Thyroid gland (tissue), 4 donors: ENCODE measurements around the gene NABP1. TPM values are rescaled to one million over a fixed set of nuclear protein-coding genes. Genes with fewer than 3 reads are reported as not detected.

Experiments used
- DNase-seq, 2 donors: peaks; one replicate each; pipeline ENCODE4 v3.0.0-alpha.2; 2019
- H3K27ac ChIP-seq, 3 donors: fragments of 200-600 bp; sonication (generic); 1 replicate in 2 of 3; 2 replicates in 1 of 3; pipeline ENCODE4 v1.5.1; 2016 to 2019; ENCODE audit warnings: mild to moderate bottlenecking in 1 of 3, moderate library complexity in 1 of 3
- H3K27me3 ChIP-seq: fragments of 200-600 bp; sonication (generic); one replicate; pipeline ENCODE4 v1.5.1; 2019
- H3K36me3 ChIP-seq, 2 donors: fragments of 200-600 bp; sonication (generic); one replicate each; pipeline ENCODE4 v1.5.1; 2016 to 2019
- H3K4me1 ChIP-seq, 2 donors: fragments of 200-600 bp; sonication (generic); one replicate each; pipeline ENCODE4 v1.5.1; 2017 to 2019
- H3K4me3 ChIP-seq, 3 donors: fragments of 200-600 bp; sonication (generic); replicated peaks in 1 of 3; 1 replicate in 2 of 3; 2 replicates in 1 of 3; pipeline ENCODE4 v1.5.1; 2016; ENCODE audit warnings: mild to moderate bottlenecking in 1 of 3
- H3K9me3 ChIP-seq: fragments of 200-600 bp; sonication (generic); one replicate; pipeline ENCODE4 v1.5.1; 2017
- CTCF ChIP-seq, 6 experiments: fragments of 200-600 bp in 3 of 6; fragments of 450-650 bp in 3 of 6; sonication (generic) in 3 of 6; IDR thresholded peaks; one replicate each; pipeline ENCODE4 v1.5.1; 2016 to 2019; ENCODE audit warnings: antibody characterized with exemption in 6 of 6, mild to moderate bottlenecking in 2 of 6, inconsistent platforms in 1 of 6, moderate library complexity in 1 of 6
- POLR2A ChIP-seq, 2 donors: fragments of 450-650 bp; IDR thresholded peaks; one replicate each; pipeline ENCODE4 v1.6.1; 2017; ENCODE audit warnings: antibody characterized with exemption in 2 of 2, mild to moderate bottlenecking in 2 of 2, moderate library complexity in 1 of 2
- WGBS, 2 donors: methylation state at CpG; one replicate each; pipeline ENCODE4 v1.1.5; 2017; 5-methylcytosine and 5-hydroxymethylcytosine counted together
- intact Hi-C: fragments of 100-400 bp; cut with DNase I; formaldehyde crosslinking; loops from one replicate; pipeline ENCODE4 v1.15.1; 2023
- total RNA-seq, 4 donors: library from RNA; depleted of rRNA; stranded (reverse); fragments of >200 nt; gene quantifications; one replicate each; pipeline ENCODE4 v1.2.3, GENCODE V29; 2016

NABP1 gene
- total RNA-seq, 4 donors from 2014 or later: 5.7 to 28.6 (median 7.9) TPM

- intact Hi-C loops: no loop called here
- Histone ChIP-seq H3K27ac (no peak overlapping the region), H3K4me1 (no peaks in the 10 kb centered on the region), H3K36me3 (no peaks in the 10 kb centered on the region), H3K9me3 (no peaks in the 10 kb centered on the region), H3K4me3 (no peak overlapping the region), H3K27me3 (no peaks in the 10 kb centered on the region)
- DNase-seq: no peak
- TF ChIP-seq CTCF (IDR thresholded peaks at IDR 0.05) (no peak), POLR2A (IDR thresholded peaks at IDR 0.05) (no peak)
These were observed 20.0 kb upstream of the NABP1 start for GRCh38 chr2:191657977-191658376.

- no peaks in the 10 kb centered on the region for H3K4me1 ChIP-seq
- DNase-seq: no peak
- no peak overlapping the region for H3K27ac ChIP-seq
- intact Hi-C loops: no loop called here
- H3K4me3 ChIP-seq: no peak overlapping the region
- no peaks in the 10 kb centered on the region for H3K9me3 ChIP-seq
- no peaks in the 10 kb centered on the region for H3K27me3 ChIP-seq
- TF ChIP-seq POLR2A (IDR thresholded peaks at IDR 0.05) (no peak), CTCF (IDR thresholded peaks at IDR 0.05) (no peak)
- H3K36me3 ChIP-seq: no peaks in the 10 kb centered on the region
These were observed 18.7 kb upstream of the NABP1 start for GRCh38 chr2:191659198-191659597.

GRCh38 chr2:191660575-191660974, 17.4 kb upstream of the NABP1 start:
- intact Hi-C loops: no loop called here
- no peak overlapping the region for H3K4me3 ChIP-seq
- H3K4me1 ChIP-seq: no peaks in the 10 kb centered on the region
- no peaks in the 10 kb centered on the region for H3K27me3 ChIP-seq
- no peaks in the 10 kb centered on the region for H3K36me3 ChIP-seq
- no peak for DNase-seq
- TF ChIP-seq CTCF (IDR thresholded peaks at IDR 0.05) (no peak), POLR2A (IDR thresholded peaks at IDR 0.05) (no peak)
- WGBS, 2 donors: 0 to 39% methylated on average over 1 of the region's 1 CpG
- no peak overlapping the region for H3K27ac ChIP-seq
- no peaks in the 10 kb centered on the region for H3K9me3 ChIP-seq

GRCh38 chr2:191661097-191661924, 16.6 kb upstream of the NABP1 start:
- Histone ChIP-seq H3K4me3 (no peak overlapping the region), H3K27ac (no peak overlapping the region), H3K4me1 (no peaks in the 10 kb centered on the region), H3K36me3 (no peaks in the 10 kb centered on the region), H3K27me3 (no peaks in the 10 kb centered on the region), H3K9me3 (no peaks in the 10 kb centered on the region)
- intact Hi-C loops: no loop called here
- no peak for TF ChIP-seq POLR2A (IDR thresholded peaks at IDR 0.05)
- TF ChIP-seq CTCF (IDR thresholded peaks at IDR 0.05): no peak
- no peak for DNase-seq
- 81 to 88% methylated on average over 2 of the region's 2 CpGs for WGBS, 2 donors

GRCh38 chr2:191664823-191665677, 12.9 kb upstream of the NABP1 start:
- intact Hi-C loops: no loop called here
- no peak overlapping the region for H3K27ac ChIP-seq

More at GRCh38 chr2:191664823-191665677, 12.9 kb upstream of the NABP1 start:
- Histone ChIP-seq H3K4me3 (no peak overlapping the region), H3K4me1 (no peaks in the 10 kb centered on the region), H3K9me3 (no peaks in the 10 kb centered on the region), H3K36me3 (no peaks in the 10 kb centered on the region), H3K27me3 (no peaks in the 10 kb centered on the region)
- DNase-seq: no peak
- TF ChIP-seq CTCF (IDR thresholded peaks at IDR 0.05) (no peak), POLR2A (IDR thresholded peaks at IDR 0.05) (no peak)
